Tibial nerve (tissue), 4 donors: Measurements from ENCODE around the gene PRSS12. TPM values are rescaled to one million over a fixed set of nuclear protein-coding genes. Genes with fewer than 3 reads are reported as not detected.

Source experiments
- DNase-seq, 2 donors: peaks; one replicate each; pipeline ENCODE4 v3.0.0-alpha.2; 2019; ENCODE audit warnings: low spot score in 2 of 2
- H3K27ac ChIP-seq, 4 donors: fragments of 200-600 bp; sonication (generic) in 3 of 4; one replicate each; pipeline ENCODE4 v1.5.1; 2017 to 2019; ENCODE audit warnings: mild to moderate bottlenecking in 1 of 4
- H3K27me3 ChIP-seq, 2 donors: fragments of 200-600 bp; sonication (generic) in 1 of 2; one replicate each; pipeline versions ENCODE4 v1.5.1 to v1.6.0; 2017 to 2019
- H3K36me3 ChIP-seq, 3 donors: fragments of 200-600 bp; sonication (generic); one replicate each; pipeline ENCODE4 v1.5.1; 2018 to 2019
- H3K4me1 ChIP-seq, 4 donors: fragments of 200-600 bp; sonication (generic) in 3 of 4; one replicate each; pipeline ENCODE4 v1.5.1; 2017 to 2019
- H3K4me3 ChIP-seq, 4 donors: fragments of 200-600 bp; sonication (generic) in 3 of 4; one replicate each; pipeline ENCODE4 v1.5.1; 2017 to 2019; ENCODE audit warnings: mild to moderate bottlenecking in 1 of 4, moderate library complexity in 1 of 4
- H3K9me3 ChIP-seq, 4 donors: fragments of 200-600 bp; sonication (generic) in 3 of 4; one replicate each; pipeline ENCODE4 v1.5.1; 2017 to 2019
- CTCF ChIP-seq, 5 experiments: fragments of 200-600 bp in 3 of 5; fragments of 450-650 bp in 2 of 5; sonication (generic) in 3 of 5; IDR thresholded peaks; one replicate each; pipeline ENCODE4 v1.5.1; 2016 to 2019; ENCODE audit warnings: antibody characterized with exemption in 5 of 5, mild to moderate bottlenecking in 3 of 5, moderate library complexity in 2 of 5
- EP300 ChIP-seq, 2 donors: sonication (generic); formaldehyde crosslinking; IDR thresholded peaks; one replicate each; pipeline ENCODE4 v1.6.1; 2017; ENCODE audit warnings: antibody characterized with exemption in 2 of 2, mild to moderate bottlenecking in 1 of 2
- POLR2A ChIP-seq, 2 donors: fragments of 450-650 bp; IDR thresholded peaks; one replicate each; pipeline ENCODE4 v1.6.1; 2017; ENCODE audit warnings: antibody characterized with exemption in 2 of 2, mild to moderate bottlenecking in 2 of 2, moderate library complexity in 2 of 2
- WGBS, 2 donors: methylation state at CpG; one replicate each; pipeline ENCODE4 v1.1.5; 2018; 5-methylcytosine and 5-hydroxymethylcytosine counted together
- total RNA-seq, 4 donors: library from RNA; depleted of rRNA; stranded (reverse); fragments of >200 nt; gene quantifications; one replicate each; pipeline ENCODE4 v1.1.0, GENCODE V29; 2016

The PRSS12 gene
- total RNA-seq, 4 donors from 2014 or later, result under 0.01 to 0.90 (median 0.21) TPM; not detected in 1

DNA sequence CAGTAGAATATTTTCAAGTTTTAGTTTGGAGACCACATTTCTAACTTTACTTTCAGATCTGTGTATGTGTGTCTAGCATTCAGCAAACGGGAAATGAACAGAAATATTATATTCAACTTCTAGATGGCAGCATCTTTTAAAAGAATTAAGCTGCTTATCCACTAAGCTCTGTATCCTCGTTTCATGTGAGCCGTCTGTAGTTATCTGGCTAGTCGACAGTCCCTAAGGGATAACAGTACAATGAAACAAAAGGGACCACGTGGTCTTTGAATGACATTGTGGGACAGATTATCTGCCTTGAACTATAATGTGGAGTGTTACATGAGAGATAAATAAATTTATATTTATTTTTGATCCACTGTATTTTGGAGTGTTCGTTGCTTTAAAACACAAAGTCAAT, 35.8 kb upstream of the PRSS12 start:
- no peak overlapping the region for H3K27ac ChIP-seq
- no peaks in the 10 kb centered on the region for H3K36me3 ChIP-seq
- no peak for TF ChIP-seq POLR2A (IDR thresholded peaks at IDR 0.05)
- TF ChIP-seq EP300 (IDR thresholded peaks at IDR 0.05), result no peak
- no peak overlapping the region for H3K4me3 ChIP-seq
- WGBS, 2 donors, result 57 to 65% methylated on average over 6 of the region's 6 CpGs
- no peak for DNase-seq
- peaks cover 0 to 15% (median 4%) of the 10 kb centered on the region in 4 donors for H3K9me3 ChIP-seq
- no peaks in the 10 kb centered on the region for H3K4me1 ChIP-seq
- H3K27me3 ChIP-seq, result no peaks in the 10 kb centered on the region

- Histone ChIP-seq H3K27ac (no peak overlapping the region), H3K4me3 (no peak overlapping the region), H3K9me3 (peaks cover 0 to 12% (median 4%) of the 10 kb centered on the region in 4 donors), H3K27me3 (no peaks in the 10 kb centered on the region), H3K36me3 (no peaks in the 10 kb centered on the region), H3K4me1 (no peaks in the 10 kb centered on the region)
- WGBS, 2 donors, result 81 to 83% methylated on average over 3 of the region's 3 CpGs
- no peak for DNase-seq
- no peak for TF ChIP-seq EP300 (IDR thresholded peaks at IDR 0.05)
- TF ChIP-seq CTCF (IDR thresholded peaks at IDR 0.05), result no peak
These were observed 29.1 kb upstream of the PRSS12 start for GRCh38 chr4:118381902-118382301.

DNA sequence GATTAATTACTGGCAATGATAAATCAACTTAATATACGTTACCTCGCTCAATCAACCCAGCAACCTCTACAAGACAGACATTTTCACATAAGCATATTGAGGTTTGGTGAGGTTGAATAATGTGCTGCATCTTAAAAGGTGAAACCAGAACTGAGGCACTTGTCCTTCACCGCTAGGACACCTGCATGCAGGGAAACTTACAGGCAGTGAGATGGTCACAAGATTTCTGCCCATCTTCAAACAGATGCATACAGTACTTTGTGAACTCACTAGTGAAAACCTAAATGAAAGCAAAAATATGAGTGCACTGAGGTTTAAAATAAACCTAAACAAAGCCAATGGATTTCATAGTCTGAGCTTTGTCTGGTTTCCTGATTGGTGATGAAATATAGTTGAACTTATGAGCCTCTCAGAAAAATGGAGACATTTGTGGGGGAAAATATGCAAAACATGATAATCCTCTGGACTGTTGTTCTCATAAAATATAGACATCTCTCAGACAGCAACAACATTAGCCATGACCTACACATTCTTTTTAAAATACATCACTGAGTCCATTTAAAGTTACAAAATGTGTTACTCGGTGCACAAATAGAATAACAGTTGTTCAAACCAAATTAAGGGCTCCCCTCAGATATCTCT, 20.9 kb upstream of the PRSS12 start:
- Histone ChIP-seq H3K4me3 (no peak overlapping the region), H3K36me3 (no peaks in the 10 kb centered on the region), H3K9me3 (no peaks in the 10 kb centered on the region), H3K27me3 (no peaks in the 10 kb centered on the region), H3K27ac (no peak overlapping the region), H3K4me1 (no peaks in the 10 kb centered on the region)
- 77 to 82% methylated on average over 4 of the region's 4 CpGs for WGBS, 2 donors
- no peak for TF ChIP-seq POLR2A (IDR thresholded peaks at IDR 0.05)
- no peak for TF ChIP-seq EP300 (IDR thresholded peaks at IDR 0.05)
- TF ChIP-seq CTCF (IDR thresholded peaks at IDR 0.05), result no peak
- DNase-seq, result no peak

DNA sequence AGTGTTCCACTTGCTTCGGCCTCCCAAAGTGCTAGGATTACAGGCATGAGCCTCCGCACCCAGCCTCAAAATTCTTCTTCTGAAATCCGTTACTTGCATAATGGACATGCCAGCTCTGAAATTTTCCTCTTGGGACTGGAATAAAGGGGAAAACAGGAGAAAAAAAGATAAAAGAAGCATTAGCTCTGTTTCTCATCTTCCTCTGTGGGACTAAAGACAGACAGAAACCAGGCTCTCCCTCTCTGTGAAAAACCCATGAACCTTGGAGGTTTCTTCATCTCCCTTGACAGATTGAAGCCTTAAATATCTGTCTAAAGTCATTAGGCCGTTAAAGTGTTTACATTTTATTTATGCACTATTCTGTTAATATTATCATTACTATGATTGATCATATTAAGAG, 19.4 kb upstream of the PRSS12 start:
- no peak overlapping the region for H3K4me3 ChIP-seq
- no peak overlapping the region for H3K27ac ChIP-seq
- no peak for TF ChIP-seq CTCF (IDR thresholded peaks at IDR 0.05)
- no peak for TF ChIP-seq EP300 (IDR thresholded peaks at IDR 0.05)
- TF ChIP-seq POLR2A (IDR thresholded peaks at IDR 0.05), result no peak
- H3K4me1 ChIP-seq, result no peaks in the 10 kb centered on the region
- H3K27me3 ChIP-seq, result no peaks in the 10 kb centered on the region
- 71 to 75% methylated on average over 4 of the region's 4 CpGs for WGBS, 2 donors
- peaks cover 0 to 5% (median 0%) of the 10 kb centered on the region in 4 donors for H3K9me3 ChIP-seq
- DNase-seq, result no peak
- H3K36me3 ChIP-seq, result no peaks in the 10 kb centered on the region

GRCh38 chr4:118369231-118369630, 16.4 kb upstream of the PRSS12 start:
- Histone ChIP-seq H3K36me3 (no peaks in the 10 kb centered on the region), H3K27me3 (no peaks in the 10 kb centered on the region), H3K4me3 (no peak overlapping the region), H3K9me3 (peaks cover 0 to 5% (median 0%) of the 10 kb centered on the region in 4 donors), H3K4me1 (no peaks in the 10 kb centered on the region), H3K27ac (no peak overlapping the region)
- TF ChIP-seq CTCF (IDR thresholded peaks at IDR 0.05), result no peak
- no peak for TF ChIP-seq EP300 (IDR thresholded peaks at IDR 0.05)
- no peak for TF ChIP-seq POLR2A (IDR thresholded peaks at IDR 0.05)
- WGBS, 2 donors, result 69 to 75% methylated on average over 6 of the region's 6 CpGs
- no peak for DNase-seq
